UCSD-AML1 (cell line): ENCODE measurements around the gene PTTG1IP.
A peak's percentile ranks its signal among the peaks of the same experiment; 100 is the strongest.

Experiments
- DNase-seq: peaks from one replicate; lab custom pipeline; 2025; ENCODE audit not compliant: unreplicated experiment; lab: John Stamatoyannopoulos, UW

PTTG1IP gene

GRCh38 chr21:44896561-44897286 lies 23.2 kb upstream of the PTTG1IP start:
- DNase-seq: no peak

- no peak for DNase-seq
Observed at GRCh38 chr21:44895859-44896258, 22.4 kb upstream of the PTTG1IP start.

GRCh38 chr21:44894687-44895302 lies 21.3 kb upstream of the PTTG1IP start:
- DNase-seq: no peak

- DNase-seq: no peak
Observed at GRCh38 chr21:44893948-44894656, 20.6 kb upstream of the PTTG1IP start.

- no peak for DNase-seq
Observed at GRCh38 chr21:44893278-44893556, 19.7 kb upstream of the PTTG1IP start.

DNA sequence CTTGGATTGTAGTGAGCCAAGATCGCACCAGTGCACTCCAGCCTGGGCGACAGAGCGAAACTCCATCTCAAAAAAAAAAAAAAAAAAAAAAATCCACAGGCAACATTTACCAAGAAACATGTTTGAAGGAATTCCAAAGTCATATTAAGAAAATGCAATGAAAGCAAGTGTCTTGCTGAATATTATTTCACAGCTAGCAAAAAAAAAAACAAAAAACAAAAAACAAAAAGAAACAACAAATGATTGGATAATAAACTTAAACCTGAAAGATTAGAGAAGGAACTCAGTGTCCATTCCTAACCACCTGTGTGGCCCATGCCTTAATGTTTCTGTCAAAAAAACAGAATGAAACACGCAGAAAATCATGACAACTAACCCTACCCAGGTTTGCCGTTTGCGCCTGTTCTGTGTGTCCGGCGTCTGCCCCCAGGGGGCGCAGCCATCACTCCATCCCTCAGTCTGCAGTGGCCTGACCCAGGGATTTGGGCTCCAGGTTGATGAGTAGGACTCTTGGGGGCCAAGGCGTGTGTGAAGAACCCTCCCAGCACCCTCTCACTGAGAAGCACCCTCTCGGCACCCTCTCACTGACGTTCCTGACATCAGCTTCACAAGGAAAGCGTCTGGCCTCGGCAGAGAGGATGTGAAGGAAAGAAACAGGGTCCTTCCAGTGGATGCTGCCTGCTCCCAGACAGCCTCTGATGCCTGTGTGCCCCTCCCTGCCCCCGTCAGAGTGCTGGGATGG lies 19.2 kb upstream of the PTTG1IP start:
- DNase-seq: peak; percentile 77

DNA sequence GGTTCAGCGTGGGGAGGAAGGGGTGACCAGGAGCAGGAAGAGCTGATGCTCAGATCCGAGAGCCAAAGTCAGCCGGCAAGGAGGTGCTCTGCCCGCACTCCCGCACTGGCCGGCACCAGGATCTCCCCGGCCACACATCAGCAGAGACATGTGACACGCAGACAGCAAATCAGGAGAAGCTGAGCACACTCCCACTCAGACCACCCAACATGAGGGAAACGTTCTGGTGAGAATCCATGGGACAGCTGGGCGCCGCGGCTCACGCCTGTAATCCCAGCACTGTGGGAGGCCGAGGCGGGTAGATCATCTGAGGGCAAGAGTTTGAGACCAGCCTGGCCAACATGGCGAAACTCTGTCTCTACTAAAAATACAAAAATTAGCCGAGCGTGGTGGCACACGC lies 18.6 kb upstream of the PTTG1IP start:
- no peak for DNase-seq

DNA sequence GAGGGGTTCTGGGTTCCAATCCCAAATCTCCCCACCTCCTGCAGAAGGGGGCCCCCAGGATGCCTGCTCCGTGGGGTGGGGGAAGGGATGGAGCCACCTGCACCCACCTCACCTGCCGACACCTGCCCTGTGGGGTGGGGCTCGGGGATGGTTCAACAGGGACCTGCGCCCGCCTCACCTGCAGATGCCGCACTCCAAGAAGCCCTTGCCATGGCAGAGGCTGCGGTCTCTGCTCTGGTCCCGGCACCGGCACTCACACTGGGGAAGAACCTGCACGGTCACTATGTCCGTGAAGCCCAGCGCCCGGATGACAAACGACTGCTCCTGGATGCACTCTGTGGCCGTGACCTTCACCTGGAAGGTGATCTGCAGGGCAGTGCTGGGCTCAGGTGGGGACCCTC lies 18.1 kb upstream of the PTTG1IP start:
- no peak for DNase-seq

- DNase-seq: no peak
Observed at GRCh38 chr21:44890961-44891541, 17.6 kb upstream of the PTTG1IP start.

GRCh38 chr21:44890338-44890931 lies 16.9 kb upstream of the PTTG1IP start:
- DNase-seq: no peak

DNA sequence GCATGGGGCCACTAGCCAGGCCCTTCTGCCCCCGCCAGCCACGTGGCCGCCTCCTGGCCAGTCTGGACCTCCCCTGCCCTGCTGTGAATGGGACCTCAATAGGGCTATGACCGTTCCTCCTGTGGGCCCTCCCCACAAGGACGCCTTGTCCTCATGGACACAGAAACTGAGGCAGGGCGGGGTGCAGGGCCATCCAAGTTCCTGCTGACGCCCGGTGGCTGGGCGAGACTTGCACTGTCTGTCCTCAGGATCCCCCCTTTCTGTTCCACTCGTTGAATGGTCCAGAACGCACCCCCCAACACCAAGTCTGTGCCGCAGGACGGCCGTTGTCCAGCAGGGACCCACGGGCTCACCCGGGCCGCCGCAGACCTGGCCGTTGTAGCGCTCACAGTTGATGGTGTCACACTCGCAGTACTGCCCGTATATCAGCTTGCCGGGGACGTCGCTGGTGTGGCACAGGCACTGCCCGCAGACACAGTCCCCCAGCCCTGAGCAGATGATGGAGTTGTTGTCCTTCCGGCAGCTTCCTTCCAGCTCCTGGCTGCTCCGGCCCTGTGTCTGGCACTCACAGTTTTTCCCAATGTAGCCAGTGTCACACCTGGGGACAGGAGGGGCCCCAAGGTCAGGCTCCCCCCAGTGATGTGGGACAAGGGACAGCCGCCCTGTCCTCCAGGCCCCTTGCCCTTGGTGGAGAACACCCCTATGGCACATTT lies 16.3 kb upstream of the PTTG1IP start:
- no peak for DNase-seq

DNA sequence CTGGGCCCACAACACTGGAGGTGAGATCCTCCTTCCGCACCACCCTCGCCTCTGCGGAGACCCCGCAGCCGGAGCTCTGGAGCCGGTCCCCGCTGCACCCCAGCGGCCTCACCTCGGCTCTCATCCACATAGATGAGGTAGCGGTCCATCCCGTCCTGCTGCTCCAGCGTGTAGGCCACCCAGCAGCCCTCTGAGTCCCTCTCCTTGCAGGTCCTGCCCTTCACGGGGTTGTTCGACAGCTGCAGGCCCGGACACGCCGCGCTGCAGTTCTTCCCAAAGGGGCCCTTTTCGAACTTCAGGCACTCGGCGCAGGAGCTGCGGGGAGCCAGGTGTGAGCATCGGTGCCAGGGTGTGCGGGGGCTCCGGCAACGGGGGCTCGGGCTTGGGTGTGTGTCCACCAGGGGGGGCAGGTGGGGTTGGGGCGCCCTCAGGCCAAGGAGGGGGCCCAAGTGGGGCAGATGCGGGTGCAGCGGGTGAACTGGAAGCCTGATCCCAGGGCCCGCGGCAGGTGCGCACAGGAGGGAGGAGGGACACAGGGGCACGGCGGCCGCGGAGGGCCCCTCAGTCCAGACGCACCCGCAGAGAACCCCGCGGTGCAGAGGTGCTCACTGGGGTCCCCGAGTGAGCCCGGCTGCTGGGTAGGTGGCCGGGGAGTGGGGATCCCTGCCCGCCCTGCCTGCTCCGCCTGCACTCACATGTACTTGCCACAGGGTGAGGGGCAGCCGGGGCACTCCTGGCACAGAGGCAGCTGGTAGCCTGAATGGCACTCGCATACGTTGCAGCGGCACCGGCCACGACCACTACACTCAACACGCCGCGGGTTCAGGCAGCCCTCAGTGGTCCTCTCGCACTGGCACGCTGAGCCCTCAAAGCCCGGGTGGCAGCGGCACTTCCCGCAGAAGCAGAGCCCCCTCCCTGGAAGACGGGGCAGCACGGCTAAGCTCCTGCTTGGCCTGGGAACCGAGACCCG lies 15.4 kb upstream of the PTTG1IP start:
- no peak for DNase-seq

DNA sequence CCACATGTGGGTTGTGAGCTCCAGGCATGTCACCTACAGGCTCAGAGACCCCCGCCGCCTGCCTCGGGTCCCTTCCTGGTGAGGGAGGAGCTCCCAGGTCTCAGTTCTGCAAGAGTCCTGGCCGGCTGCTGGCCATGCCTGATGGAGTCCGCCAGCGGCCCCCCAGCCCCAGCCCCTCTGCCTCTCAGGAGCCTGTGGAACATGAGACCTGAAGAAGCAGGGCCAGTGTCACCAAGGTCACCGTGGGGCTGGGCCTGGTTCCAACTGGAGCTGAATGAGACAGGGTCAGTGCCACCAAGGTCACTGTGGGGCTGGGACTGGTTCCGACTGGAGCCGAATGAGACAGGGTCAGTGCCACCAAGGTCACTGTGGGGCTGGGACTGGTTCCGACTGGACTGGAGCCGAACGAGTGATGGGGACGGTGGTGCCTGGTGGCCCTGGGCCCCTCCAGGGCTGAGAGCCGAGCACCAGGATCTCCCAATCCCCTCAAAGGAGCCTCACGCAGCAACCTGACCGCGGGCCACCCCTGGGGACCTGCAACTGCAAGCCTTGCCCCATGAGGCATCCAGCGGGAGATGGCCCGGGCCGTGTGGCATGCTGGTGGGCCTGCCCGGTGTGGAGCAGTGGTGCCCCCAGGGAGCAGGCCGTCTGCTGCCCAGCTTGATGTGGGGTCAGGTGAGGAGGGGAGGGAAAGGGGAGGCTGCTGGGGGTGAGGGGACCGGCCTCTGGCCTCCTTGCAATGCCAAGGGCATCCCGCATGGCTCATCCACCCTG lies 14.5 kb upstream of the PTTG1IP start:
- no peak for DNase-seq

DNA sequence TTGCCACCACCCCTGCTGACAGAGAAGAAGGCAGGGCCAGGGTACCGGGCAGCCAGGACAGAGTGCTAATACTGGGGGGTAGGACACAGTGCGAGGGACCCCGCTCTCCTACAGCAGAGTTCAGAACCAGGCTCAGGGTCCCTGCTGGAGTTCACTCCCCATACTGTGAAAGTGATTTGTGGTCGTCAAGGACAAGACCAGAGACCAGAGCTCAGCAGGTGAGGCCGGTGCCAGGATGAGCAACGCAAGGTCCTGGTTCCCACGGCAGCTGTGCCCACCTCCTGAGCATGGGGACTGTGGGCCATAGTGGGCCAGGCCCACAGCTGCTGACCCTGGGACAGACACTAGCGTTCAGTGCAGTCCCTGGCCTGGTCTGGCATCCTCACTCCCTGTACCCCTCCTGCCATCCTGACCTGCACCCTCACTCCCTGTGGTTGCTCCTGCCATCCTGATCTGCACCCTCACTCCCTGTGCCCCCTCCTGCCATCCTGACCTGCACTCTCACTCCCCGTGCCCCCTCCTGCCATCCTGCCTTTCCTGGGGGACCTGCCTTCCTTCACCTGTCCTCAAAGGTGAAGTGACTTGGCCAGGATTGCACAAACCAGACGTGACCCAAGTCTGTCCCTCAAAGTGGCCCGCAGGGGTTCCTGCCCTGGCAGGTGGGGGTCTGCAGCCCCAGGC lies 13.8 kb upstream of the PTTG1IP start:
- no peak for DNase-seq

DNA sequence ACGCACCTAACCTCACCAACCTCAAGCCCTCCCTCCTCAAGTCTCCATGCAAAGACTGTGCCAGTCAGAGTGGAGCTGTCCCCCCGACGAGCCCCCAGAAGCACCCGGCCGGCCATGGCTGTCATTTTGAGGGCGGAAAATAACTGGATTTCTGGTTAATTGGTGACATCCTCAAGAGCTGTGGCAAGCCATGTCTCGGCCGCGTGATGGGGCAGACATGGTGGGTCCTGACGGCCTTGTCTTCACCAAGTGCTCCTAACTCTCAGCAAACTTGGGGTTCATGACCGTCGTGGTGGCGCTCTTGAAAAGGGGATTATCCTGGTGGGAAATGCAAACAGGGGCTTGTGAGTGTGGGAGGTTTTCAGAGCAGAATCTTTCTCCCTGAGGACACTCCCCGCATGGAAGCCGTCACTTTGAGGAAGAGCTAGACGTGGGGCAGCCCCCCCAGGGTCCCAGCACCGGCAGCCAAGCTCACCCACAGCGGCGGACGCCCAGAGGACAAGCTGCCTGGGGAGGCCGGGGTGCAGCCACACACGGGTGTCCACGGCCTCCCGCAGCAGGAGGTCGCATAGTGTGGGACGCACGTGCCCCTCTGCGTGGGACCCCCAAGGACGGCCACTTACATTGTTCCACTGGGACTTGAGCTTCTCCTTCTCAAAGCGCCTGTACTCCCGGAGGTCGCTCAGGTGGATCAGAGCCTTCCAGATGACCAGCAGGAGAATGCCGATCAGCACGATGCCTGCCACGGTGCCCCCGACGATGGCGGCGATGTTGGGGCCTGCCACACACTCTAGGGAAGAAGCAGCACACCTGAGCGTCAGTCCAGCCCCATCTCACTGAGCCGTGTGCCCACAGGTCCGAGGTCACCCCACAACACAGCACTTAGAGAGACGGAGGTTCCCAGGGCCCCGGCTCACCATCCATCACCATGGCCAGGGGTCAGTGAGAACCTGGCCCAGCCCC lies 12.9 kb upstream of the PTTG1IP start:
- DNase-seq: no peak

GRCh38 chr21:44885615-44886014 lies 12.1 kb upstream of the PTTG1IP start:
- DNase-seq: no peak

DNA sequence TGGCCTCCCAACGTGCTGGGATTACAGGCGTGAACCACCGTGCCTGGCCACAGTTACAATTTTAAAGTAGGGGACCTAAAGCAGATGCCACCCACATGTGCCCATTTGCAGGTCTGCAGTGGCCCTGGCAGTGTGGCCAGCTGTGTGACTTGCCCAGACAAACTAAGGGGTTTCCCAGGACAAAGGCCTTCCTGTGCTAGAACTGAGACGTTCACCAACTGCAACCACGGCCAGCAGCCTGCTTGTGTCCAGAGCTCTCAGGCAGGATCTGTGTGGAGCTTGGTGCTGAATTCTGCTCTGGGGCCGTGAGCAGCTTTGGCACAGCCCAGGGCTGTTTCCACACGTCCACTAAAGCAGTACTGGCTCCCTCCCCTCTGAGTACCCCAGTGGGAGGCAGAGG lies 10.6 kb upstream of the PTTG1IP start:
- no peak for DNase-seq
